Activated T-helper 1 cell treated with anti-CD3 and anti-CD28 coated beads, Interleukin-12 subunit alpha, Interleukin-12 subunit beta, Interleukin-2, Interleukin-4 antibody, amounts not matched to agents 30 ng/mL and 10 ng/mL and 1 ng/mL, durations not matched to agents 14 hours and 24 hours and 36 hours (primary cell): ENCODE results near the gene OXCT2. TPM values are rescaled to one million over a fixed set of nuclear protein-coding genes. Genes with fewer than 3 reads are reported as not detected.
"Not testable (repeated sequence)": the region's sequence is repeated elsewhere in the genome, so short reads cannot be mapped to it uniquely, and the experiment has no call there.

Source experiments
- DNase-seq: peaks from one replicate; pipeline ENCODE4 v3.0.0; 2021; ENCODE audit warnings: low spot score
- H3K27ac Mint-ChIP-seq: one replicate; pipeline ENCODE4 v1.8.0; 2021; ENCODE audit warnings: mild to moderate bottlenecking, mixed read lengths
- H3K27me3 Mint-ChIP-seq: one replicate; pipeline ENCODE4 v1.8.0; 2022; ENCODE audit warnings: mild to moderate bottlenecking, moderate library complexity, mixed read lengths; ENCODE audit not compliant: insufficient read depth
- H3K36me3 Mint-ChIP-seq: one replicate; pipeline ENCODE4 v1.8.0; 2021; ENCODE audit warnings: low read depth, mixed read lengths
- H3K4me1 Mint-ChIP-seq: one replicate; pipeline ENCODE4 v1.8.0; 2021; ENCODE audit warnings: low read depth, mixed read lengths
- H3K4me3 Mint-ChIP-seq: one replicate; pipeline ENCODE4 v1.8.0; 2021; ENCODE audit warnings: mild to moderate bottlenecking, moderate library complexity, mixed read lengths
- H3K9me3 Mint-ChIP-seq: one replicate; pipeline ENCODE4 v1.8.0; 2021; ENCODE audit warnings: mixed read lengths
- intact Hi-C: fragments of 100-400 bp; cut with micrococcal nuclease; formaldehyde crosslinking; loops from one replicate; pipeline ENCODE4 v1.15.1; 2024
- total RNA-seq: library from RNA; stranded (reverse); gene quantifications from 2 replicates; pipeline ENCODE4 v1.2.3, GENCODE V29; 2022

Gene OXCT2
- total RNA-seq, 1 donor from 2014 or later, result 1.6 TPM

DNA sequence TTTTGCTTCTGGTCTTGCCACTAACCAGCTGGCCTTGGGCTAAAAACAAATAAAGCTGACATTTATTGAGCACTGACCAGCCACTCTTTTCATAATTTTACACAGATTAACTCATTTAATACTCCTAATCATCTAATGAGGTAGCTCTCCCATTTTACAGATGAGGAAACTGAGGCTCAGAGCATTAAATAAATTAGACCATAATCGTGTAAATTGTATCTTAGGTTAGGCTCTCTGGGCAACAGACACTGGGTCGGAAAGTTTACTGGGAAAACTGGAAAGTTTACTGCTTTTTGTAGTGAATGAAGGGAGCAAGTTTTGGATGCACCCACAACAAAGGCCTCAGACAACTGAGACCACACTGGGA is 10.2 kb upstream of the OXCT2 start:
- no peak overlapping the region for H3K4me3 Mint-ChIP-seq
- H3K4me1 Mint-ChIP-seq, result no peaks in the 10 kb centered on the region
- H3K36me3 Mint-ChIP-seq, result no peaks in the 10 kb centered on the region
- H3K9me3 Mint-ChIP-seq, result no peaks in the 10 kb centered on the region
- H3K27me3 Mint-ChIP-seq, result peaks cover 16% of the 10 kb centered on the region
- no peak for DNase-seq
- intact Hi-C loops, result loop anchor here (10.0 kb wide), 1 partner anchor 287 kb away; the partner anchor contains the start of gene BMP8A
- no peak overlapping the region for H3K27ac Mint-ChIP-seq

DNA sequence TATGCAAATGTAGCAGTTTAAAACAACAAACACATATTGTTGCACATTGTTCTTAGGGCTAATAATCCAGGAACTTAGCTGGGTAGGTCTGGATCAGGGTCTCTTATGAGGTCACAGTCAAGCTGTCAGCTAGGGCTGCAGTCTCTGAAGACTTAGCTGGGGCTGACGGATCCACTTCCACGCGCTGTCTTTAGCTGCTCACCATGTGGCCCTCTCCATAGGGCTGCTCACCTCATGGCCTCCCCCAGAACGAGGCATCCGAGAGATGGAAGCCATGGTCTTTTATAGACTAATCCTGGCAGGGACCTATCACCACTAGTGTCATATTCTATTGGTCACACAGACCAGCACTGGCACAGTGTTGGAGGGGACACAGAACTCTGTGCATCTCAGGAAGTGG is 8.7 kb upstream of the OXCT2 start:
- no peak overlapping the region for H3K27ac Mint-ChIP-seq
- H3K27me3 Mint-ChIP-seq, result peaks cover 10% of the 10 kb centered on the region
- intact Hi-C loops, result loop anchor here (10.0 kb wide), 1 partner anchor 285 kb away; the partner anchor contains the start of gene BMP8A
- H3K9me3 Mint-ChIP-seq, result no peaks in the 10 kb centered on the region
- no peak for DNase-seq
- H3K4me1 Mint-ChIP-seq, result no peaks in the 10 kb centered on the region
- no peaks in the 10 kb centered on the region for H3K36me3 Mint-ChIP-seq
- no peak overlapping the region for H3K4me3 Mint-ChIP-seq

DNA sequence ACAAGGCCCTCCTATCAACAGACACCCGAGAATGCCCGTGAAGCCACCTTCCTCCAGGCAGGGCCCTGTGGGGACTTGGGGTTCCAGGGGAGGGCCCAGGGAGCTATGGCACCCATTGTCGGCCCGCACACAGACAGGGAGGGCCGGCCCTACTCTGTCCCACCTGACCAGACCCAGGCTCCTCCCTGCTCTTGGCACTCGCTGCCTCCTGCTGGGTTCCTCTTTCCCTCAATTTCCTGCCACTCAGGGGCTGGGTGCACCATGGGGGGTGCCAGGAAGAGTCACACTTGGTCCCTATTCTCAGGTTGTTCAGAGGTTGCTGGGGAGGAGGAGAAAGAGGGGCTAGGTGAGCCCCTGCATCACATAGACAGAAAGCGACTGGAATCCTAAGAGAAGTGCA is 8.0 kb upstream of the OXCT2 start:
- peaks cover 10% of the 10 kb centered on the region for H3K27me3 Mint-ChIP-seq
- no peaks in the 10 kb centered on the region for H3K4me1 Mint-ChIP-seq
- H3K9me3 Mint-ChIP-seq, result no peaks in the 10 kb centered on the region
- DNase-seq, result no peak
- H3K27ac Mint-ChIP-seq, result no peak overlapping the region
- intact Hi-C loops, result no loop called here
- H3K36me3 Mint-ChIP-seq, result no peaks in the 10 kb centered on the region
- no peak overlapping the region for H3K4me3 Mint-ChIP-seq

DNA sequence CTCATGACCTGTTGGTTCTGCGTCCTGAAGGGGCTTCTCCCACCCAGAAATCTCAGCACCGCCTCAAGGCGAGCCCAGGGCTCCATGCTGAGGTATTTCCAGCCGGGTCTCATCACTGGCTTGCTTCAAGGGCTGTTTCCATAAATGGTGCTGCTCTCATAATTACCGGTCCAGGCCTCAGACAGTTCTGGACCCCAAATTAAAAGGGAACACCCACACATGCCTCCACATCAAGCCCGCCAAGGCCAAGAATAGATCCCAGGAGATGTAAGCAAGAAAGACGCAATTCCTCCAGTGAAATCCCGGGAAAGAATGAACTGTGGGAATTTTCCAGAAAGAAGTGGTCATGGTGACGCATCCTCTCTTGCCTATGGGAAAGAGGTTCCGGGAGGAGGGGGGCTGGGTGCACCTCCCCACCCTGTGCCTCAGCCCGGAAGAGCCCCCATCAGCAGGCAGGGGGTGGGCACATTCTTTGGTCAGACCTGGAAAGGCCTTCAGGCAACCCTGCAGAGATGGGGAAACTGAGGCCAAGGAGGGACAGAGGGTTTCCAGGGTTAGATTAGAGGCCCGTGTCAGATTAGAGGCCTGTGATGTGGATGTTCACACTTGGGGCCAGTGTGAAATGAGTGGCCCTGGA is 7.4 kb upstream of the OXCT2 start:
- DNase-seq, H3K36me3 Mint-ChIP-seq, H3K9me3 Mint-ChIP-seq, H3K4me1 Mint-ChIP-seq, intact Hi-C loops, H3K27me3 Mint-ChIP-seq, H3K27ac Mint-ChIP-seq, H3K4me3 Mint-ChIP-seq: not testable (repeated sequence)

DNA sequence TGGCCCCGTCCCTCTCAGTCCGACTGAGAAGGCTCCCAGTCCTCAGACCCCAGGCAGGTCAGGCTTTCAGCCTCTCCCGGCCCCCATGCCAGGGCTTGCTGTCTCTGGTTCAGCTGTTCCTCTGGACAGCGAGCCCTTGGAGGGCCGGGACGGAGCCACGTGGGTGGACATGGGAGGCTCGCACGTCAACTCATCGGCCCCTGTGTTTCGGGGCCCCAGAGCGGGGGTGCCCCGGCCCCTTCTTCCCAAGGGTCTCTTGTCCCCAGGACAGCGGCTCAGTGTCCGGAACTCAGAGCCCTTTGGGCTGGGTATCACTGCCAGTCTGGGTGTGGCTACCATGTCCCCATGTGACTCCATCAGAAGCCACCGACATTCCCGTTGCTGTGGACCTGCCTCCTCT is 6.7 kb upstream of the OXCT2 start:
- DNase-seq, intact Hi-C loops, H3K4me1 Mint-ChIP-seq, H3K36me3 Mint-ChIP-seq, H3K9me3 Mint-ChIP-seq, H3K27me3 Mint-ChIP-seq, H3K27ac Mint-ChIP-seq, H3K4me3 Mint-ChIP-seq: not testable (repeated sequence)

DNA sequence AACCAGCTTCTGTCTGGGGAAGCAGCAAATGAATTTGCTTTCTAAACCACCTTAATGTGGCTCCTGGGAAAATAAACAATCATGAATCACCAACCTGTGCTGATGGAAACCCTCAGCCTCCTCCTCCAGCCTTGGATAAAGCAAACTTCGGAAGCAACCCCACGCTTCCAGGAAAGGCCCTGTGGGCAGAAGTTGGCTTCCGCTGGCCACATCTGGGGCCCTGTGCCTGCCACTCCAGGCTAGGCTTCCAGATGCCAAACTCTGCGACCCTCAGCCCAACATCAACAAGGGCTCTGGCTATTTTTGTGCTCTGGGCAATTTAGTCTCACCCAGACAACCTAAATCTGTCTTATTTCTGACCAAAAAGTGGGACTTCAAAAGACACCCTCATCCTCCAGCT is 6.2 kb upstream of the OXCT2 start:
- Mint-ChIP-seq H3K9me3 (no peaks in the 10 kb centered on the region), H3K27me3 (peaks cover 6% of the 10 kb centered on the region), H3K36me3 (no peaks in the 10 kb centered on the region), H3K4me3 (no peak overlapping the region), H3K27ac (no peak overlapping the region), H3K4me1 (no peaks in the 10 kb centered on the region)
- intact Hi-C loops, result no loop called here
- no peak for DNase-seq

DNA sequence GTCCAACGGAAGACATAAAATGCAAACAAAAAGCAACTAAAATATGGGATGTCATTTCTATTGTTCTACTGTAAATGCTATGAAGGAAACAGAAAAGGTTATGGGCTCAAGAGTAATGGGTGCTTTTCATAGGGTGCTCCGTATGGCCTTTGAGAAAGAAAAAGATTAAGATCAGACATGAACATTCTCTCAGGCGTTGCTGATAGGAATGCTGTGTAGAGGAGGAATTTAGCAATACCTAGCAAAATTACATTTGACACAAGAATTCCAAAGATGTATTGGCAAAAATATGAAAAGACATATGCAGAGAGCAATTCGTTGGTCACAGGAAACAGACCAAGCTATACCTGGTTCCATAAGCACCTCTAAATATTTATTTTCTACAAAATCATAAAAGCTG is 5.7 kb upstream of the OXCT2 start:
- H3K4me1 Mint-ChIP-seq, result no peaks in the 10 kb centered on the region
- H3K4me3 Mint-ChIP-seq, result no peak overlapping the region
- no peaks in the 10 kb centered on the region for H3K9me3 Mint-ChIP-seq
- no peak for DNase-seq
- H3K27ac Mint-ChIP-seq, result no peak overlapping the region
- H3K36me3 Mint-ChIP-seq, result no peaks in the 10 kb centered on the region
- intact Hi-C loops, result no loop called here
- peaks cover 6% of the 10 kb centered on the region for H3K27me3 Mint-ChIP-seq

DNA sequence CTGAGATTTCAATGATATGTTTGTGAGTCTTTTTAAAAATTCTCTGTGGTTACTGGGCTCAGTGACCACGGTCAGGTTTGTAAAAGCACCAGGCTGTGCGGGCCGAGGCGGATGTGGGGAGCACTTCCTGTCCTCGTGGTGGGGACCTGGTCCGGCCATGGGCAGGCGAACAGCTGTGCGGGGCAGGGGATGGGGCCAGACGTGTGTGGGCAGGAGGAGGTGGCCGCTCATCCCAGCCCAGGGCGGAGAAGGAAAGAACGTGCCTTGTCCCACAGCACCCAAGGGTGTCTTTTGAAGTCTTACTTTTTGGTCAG is 5.2 kb upstream of the OXCT2 start:
- no peak for DNase-seq
- intact Hi-C loops, result no loop called here
- H3K27me3 Mint-ChIP-seq, result peaks cover 6% of the 10 kb centered on the region
- no peak overlapping the region for H3K27ac Mint-ChIP-seq
- no peaks in the 10 kb centered on the region for H3K9me3 Mint-ChIP-seq
- H3K4me3 Mint-ChIP-seq, result no peak overlapping the region
- no peaks in the 10 kb centered on the region for H3K36me3 Mint-ChIP-seq
- no peaks in the 10 kb centered on the region for H3K4me1 Mint-ChIP-seq

DNA sequence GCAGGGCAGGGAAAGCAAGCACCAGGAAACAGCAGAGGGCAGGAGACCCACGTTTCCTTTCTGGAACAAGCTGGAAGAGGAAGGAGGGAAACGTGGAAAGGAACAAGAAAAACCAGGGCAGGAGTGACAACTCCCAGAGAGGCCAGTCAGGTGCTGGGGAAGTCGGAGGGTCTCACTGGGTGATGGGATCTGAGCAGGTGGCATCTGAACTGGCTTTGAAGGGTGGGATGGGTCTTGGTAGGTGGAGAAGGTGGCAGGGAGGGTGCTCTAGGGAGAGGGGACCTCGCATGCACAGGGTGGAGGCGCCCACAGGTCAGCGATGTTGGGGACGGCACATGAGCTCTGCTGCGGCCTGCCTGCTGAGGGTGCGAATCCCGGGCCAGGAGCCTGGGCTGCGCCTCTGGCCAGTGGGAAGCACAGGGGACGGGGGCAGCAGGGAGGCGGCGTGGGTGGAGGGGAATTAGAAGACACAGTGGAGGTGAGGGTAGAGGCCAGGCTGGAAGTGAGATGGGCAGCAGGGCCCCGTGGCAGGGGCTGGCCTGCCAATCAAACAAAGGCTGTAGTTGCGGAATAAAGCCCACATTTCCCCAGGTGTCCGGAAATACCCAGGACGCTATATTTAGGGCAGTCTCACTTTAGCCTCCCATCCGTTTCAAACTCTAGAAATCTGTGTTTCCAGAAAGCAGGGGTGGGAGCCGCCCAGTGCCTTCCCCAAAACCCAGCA is 4.7 kb upstream of the OXCT2 start:
- H3K27ac Mint-ChIP-seq, H3K9me3 Mint-ChIP-seq, H3K36me3 Mint-ChIP-seq, DNase-seq, H3K4me3 Mint-ChIP-seq, intact Hi-C loops, H3K4me1 Mint-ChIP-seq, H3K27me3 Mint-ChIP-seq: not testable (repeated sequence)

DNA sequence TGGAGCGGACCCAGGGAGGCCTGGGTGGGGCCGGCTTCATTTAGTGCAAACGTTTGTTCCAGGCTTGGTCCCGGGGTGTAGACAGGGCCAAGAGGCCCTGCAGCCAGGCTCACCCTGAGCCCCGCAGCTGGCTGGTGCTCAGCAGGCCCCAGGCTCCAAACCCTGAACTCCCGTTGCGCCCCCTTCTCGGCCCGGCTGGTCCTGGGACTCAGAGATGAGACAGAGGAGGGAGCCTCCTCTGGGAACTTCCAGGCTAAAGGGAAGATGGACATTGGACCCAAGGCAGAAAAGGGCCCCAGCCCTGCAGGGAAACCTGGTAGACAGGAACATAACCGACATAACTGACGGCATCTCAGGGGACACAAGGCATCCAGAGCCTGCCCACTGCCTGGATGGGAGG is 4.0 kb upstream of the OXCT2 start:
- H3K4me3 Mint-ChIP-seq, intact Hi-C loops, H3K27ac Mint-ChIP-seq, H3K4me1 Mint-ChIP-seq, H3K36me3 Mint-ChIP-seq, H3K9me3 Mint-ChIP-seq, DNase-seq, H3K27me3 Mint-ChIP-seq: not testable (repeated sequence)

DNA sequence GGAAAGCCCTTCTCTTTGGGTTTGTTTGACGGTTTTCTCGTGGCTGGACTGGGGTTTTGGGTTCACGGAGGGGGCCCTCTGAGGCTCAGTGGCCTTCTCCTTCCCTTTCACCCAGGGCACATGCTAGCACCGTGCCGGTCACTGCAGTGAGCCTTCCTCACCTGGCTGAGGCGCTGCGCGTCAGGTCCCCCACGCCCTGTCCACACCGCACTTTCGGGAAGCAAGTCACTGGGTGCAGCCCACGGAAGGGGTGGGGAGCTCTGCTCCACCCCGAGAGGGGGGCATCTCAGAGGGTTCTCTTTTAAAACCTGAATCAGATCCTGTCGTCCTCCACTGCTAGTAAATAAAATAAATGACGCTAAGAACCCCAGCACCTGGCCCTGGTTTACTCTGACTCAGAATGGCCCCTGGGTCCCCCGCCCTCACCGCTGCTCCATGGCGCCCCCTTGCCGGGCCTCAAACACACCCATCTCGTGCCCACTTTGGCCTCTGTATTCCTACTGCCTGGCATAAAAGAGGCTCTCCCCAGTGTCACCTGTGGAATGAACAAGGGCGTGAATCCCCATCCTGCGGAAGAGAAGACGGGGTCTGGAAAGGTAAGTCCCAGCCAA is 2.3 kb upstream of the OXCT2 start:
- H3K36me3 Mint-ChIP-seq, H3K4me1 Mint-ChIP-seq, DNase-seq, H3K27ac Mint-ChIP-seq, H3K4me3 Mint-ChIP-seq, H3K9me3 Mint-ChIP-seq, H3K27me3 Mint-ChIP-seq, intact Hi-C loops: not testable (repeated sequence)

DNA sequence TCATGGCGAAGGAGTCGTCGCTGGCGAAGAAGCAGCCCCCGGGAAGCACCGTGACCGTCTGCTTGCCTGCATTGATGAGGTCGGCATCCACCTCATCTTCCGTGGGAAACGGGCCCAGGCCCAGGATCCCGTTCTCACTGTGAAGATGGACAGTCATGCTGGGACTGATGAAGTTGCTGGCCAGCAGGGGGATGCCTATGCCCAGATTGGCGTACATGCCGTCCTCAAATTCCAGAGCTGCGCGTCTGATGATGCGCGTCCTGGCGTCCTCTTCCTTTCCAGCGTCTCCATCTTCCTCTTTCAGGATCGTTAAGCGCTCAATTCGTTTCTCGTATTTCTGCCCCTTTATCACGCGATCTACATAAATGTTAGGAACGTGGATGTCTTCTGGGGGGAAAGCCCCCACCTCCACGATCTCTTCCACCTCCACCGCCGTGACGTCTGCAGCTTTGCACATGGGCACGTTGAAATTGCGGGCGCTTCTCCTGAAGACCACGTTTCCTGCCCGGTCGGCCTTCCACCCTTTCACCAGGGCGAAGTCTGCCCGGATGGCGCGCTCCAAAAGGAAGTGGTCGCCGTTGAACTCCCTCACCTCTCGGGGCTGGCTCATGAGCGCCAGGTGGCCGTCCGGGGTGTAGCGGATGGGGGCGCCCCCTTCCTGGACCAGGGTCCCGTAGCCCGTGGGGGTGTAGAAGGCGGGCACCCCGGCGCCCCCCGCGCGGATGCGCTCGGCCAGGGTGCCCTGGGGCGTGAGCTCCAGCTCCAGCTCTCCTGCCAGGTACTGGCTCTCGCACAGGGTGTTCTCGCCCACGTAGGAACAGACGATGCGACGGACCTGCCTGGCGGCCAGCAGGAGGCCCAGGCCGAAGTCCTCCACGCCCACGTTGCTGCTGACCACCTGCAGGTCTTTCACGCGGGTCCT is 787 bp downstream of the OXCT2 start:
- H3K36me3 Mint-ChIP-seq, DNase-seq, H3K4me3 Mint-ChIP-seq, H3K27me3 Mint-ChIP-seq, H3K9me3 Mint-ChIP-seq, intact Hi-C loops, H3K4me1 Mint-ChIP-seq, H3K27ac Mint-ChIP-seq: not testable (repeated sequence)

DNA sequence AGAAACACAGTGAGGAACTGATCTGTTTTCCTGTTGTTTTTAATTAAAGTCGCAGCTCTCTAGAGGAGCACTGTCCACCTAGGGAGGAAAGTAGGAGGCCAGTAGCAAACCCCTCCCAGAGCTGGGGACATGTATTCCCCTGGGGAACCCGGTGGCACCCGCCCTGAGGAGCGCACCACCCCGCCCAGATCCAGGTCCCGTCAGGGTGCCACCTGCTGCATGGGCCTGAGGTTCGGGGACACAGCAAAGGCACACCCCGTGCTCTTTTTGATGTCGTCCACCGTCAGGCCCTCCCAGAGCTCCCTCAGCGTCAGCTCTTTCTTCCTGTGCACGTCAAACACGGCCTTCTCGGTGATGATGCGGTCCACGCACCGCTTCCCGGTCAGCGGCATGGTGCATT is 1.6 kb downstream of the OXCT2 start:
- intact Hi-C loops, DNase-seq, H3K27ac Mint-ChIP-seq, H3K4me3 Mint-ChIP-seq, H3K36me3 Mint-ChIP-seq, H3K9me3 Mint-ChIP-seq, H3K27me3 Mint-ChIP-seq, H3K4me1 Mint-ChIP-seq: not testable (repeated sequence)
